ENCODE measurements around the gene THBS2.

DNA sequence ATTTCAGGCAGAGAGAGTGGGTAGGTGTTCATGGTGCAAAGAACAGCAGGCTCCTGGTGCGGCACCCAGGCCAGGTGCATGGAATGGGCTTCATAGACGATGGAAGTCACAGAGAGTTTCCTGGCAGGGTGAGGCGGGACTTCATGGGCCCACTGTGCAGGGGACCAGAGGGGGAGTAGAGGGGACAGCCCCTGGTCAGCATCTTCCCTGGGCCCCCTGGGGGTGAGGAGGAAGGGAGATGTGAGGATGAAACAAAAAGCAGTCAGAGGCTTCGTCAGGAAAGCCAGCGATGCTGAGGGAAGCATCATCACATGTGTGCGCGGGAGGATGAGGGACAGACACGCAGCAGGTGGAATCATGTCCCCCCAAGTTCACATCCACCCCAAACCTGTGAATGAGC lies 2.4 kb upstream of the THBS2 start:
- TF ChIP-seq, protein P1, sequence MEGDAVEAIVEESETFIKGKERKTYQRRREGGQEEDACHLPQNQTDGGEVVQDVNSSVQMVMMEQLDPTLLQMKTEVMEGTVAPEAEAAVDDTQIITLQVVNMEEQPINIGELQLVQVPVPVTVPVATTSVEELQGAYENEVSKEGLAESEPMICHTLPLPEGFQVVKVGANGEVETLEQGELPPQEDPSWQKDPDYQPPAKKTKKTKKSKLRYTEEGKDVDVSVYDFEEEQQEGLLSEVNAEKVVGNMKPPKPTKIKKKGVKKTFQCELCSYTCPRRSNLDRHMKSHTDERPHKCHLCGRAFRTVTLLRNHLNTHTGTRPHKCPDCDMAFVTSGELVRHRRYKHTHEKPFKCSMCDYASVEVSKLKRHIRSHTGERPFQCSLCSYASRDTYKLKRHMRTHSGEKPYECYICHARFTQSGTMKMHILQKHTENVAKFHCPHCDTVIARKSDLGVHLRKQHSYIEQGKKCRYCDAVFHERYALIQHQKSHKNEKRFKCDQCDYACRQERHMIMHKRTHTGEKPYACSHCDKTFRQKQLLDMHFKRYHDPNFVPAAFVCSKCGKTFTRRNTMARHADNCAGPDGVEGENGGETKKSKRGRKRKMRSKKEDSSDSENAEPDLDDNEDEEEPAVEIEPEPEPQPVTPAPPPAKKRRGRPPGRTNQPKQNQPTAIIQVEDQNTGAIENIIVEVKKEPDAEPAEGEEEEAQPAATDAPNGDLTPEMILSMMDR (IDR thresholded peaks at IDR 0.05), result no peak
- TF ChIP-seq POLR2AphosphoS5 (IDR thresholded peaks at IDR 0.05) (no peak), POLR2A (IDR thresholded peaks at IDR 0.05) (no peak)
